OCI-LY3 (cell line): Measurements from ENCODE around the gene PPP1R26.

ENCODE experiments used
- H2AFZ ChIP-seq: fragments of 200-600, 300-600 bp; shearing (Covaris generic); 2 replicates; pipeline ENCODE4 v1.6.0; 2014; ENCODE audit warnings: antibody characterized with exemption, low read depth, low read length
- H3K27ac ChIP-seq: fragments of 200-600, 300-600 bp; sonication (generic); 2 replicates; pipeline ENCODE4 v1.5.1; 2014; ENCODE audit warnings: mild to moderate bottlenecking, low read length, moderate library complexity, mixed read lengths
- H3K27me3 ChIP-seq: fragments of 200-600, 300-600 bp; sonication (generic); 2 replicates; pipeline ENCODE4 v1.6.1; 2014; ENCODE audit warnings: low read depth, low read length, mixed read lengths
- H3K36me3 ChIP-seq: fragments of 200-600, 300-600 bp; sonication (generic); replicated peaks from 2 replicates; pipeline ENCODE3; 2014; ENCODE audit warnings: low read depth, low read length, mixed read lengths
- H3K4me1 ChIP-seq: fragments of 300-600, 200-600 bp; sonication (generic); 2 replicates; pipeline ENCODE4 v1.6.1; 2014; ENCODE audit warnings: low read length, mixed read lengths
- H3K4me2 ChIP-seq: fragments of 200-600, 300-600 bp; sonication (generic); 2 replicates; pipeline ENCODE4 v1.6.1; 2014; ENCODE audit warnings: low read length, mixed read lengths
- H3K4me3 ChIP-seq: fragments of 300-600, 200-600 bp; sonication (generic); 2 replicates; pipeline ENCODE4 v1.5.1; 2014; ENCODE audit warnings: antibody characterized with exemption, mild to moderate bottlenecking, low read length, moderate library complexity
- H3K79me2 ChIP-seq: fragments of 300-600, 200-600 bp; shearing (Covaris generic); 2 replicates; pipeline ENCODE4 v1.6.1; 2014; ENCODE audit warnings: mild to moderate bottlenecking, low read length, mixed read lengths
- H3K9ac ChIP-seq: fragments of 300-600, 200-600 bp; shearing (Covaris generic); 2 replicates; pipeline ENCODE4 v1.6.0; 2014; ENCODE audit warnings: mild to moderate bottlenecking, low read length, moderate library complexity
- H3K9me3 ChIP-seq: fragments of 200-600, 300-600 bp; shearing (Covaris generic); 2 replicates; pipeline ENCODE4 v1.6.1; 2014; ENCODE audit warnings: low read length, mixed read lengths; ENCODE audit not compliant: insufficient read depth
- H4K20me1 ChIP-seq: fragments of 200-600, 300-600 bp; sonication (generic); 2 replicates; pipeline ENCODE4 v1.6.1; 2016; ENCODE audit warnings: low read length, mixed read lengths; ENCODE audit not compliant: insufficient read depth
- EZH2phosphoT487 ChIP-seq: fragments of 200-600 bp; shearing (Covaris generic); IDR thresholded peaks from 2 replicates; pipeline ENCODE4 v1.6.1; 2018; ENCODE audit warnings: antibody characterized with exemption, mixed run types, low read depth
- TF ChIP-seq, protein P1 (sequence below): fragments of 200-600, 300-600 bp; sonication (generic); IDR thresholded peaks from 2 replicates; pipeline ENCODE4 v1.5.1; 2014; ENCODE audit warnings: antibody characterized with exemption, low read length, low read depth

Gene PPP1R26

GRCh38 chr9:135506327-135507103 is 26.9 kb downstream of the PPP1R26 start:
- Histone ChIP-seq H3K4me2 (no peak overlapping the region), H3K79me2 (peaks cover 14% of the 10 kb centered on the region), H2AFZ (no peak overlapping the region), H3K27ac (no peak overlapping the region), H3K36me3 (peaks cover 23% of the 10 kb centered on the region), H3K4me3 (no peak overlapping the region), H3K9me3 (no peaks in the 10 kb centered on the region), H4K20me1 (peaks cover 21% of the 10 kb centered on the region), H3K27me3 (no peaks in the 10 kb centered on the region), H3K4me1 (peaks cover 7% of the 10 kb centered on the region), H3K9ac (no peak overlapping the region)
- TF ChIP-seq EZH2phosphoT487 = no peak
- TF ChIP-seq, protein P1, sequence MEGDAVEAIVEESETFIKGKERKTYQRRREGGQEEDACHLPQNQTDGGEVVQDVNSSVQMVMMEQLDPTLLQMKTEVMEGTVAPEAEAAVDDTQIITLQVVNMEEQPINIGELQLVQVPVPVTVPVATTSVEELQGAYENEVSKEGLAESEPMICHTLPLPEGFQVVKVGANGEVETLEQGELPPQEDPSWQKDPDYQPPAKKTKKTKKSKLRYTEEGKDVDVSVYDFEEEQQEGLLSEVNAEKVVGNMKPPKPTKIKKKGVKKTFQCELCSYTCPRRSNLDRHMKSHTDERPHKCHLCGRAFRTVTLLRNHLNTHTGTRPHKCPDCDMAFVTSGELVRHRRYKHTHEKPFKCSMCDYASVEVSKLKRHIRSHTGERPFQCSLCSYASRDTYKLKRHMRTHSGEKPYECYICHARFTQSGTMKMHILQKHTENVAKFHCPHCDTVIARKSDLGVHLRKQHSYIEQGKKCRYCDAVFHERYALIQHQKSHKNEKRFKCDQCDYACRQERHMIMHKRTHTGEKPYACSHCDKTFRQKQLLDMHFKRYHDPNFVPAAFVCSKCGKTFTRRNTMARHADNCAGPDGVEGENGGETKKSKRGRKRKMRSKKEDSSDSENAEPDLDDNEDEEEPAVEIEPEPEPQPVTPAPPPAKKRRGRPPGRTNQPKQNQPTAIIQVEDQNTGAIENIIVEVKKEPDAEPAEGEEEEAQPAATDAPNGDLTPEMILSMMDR = no peak

DNA sequence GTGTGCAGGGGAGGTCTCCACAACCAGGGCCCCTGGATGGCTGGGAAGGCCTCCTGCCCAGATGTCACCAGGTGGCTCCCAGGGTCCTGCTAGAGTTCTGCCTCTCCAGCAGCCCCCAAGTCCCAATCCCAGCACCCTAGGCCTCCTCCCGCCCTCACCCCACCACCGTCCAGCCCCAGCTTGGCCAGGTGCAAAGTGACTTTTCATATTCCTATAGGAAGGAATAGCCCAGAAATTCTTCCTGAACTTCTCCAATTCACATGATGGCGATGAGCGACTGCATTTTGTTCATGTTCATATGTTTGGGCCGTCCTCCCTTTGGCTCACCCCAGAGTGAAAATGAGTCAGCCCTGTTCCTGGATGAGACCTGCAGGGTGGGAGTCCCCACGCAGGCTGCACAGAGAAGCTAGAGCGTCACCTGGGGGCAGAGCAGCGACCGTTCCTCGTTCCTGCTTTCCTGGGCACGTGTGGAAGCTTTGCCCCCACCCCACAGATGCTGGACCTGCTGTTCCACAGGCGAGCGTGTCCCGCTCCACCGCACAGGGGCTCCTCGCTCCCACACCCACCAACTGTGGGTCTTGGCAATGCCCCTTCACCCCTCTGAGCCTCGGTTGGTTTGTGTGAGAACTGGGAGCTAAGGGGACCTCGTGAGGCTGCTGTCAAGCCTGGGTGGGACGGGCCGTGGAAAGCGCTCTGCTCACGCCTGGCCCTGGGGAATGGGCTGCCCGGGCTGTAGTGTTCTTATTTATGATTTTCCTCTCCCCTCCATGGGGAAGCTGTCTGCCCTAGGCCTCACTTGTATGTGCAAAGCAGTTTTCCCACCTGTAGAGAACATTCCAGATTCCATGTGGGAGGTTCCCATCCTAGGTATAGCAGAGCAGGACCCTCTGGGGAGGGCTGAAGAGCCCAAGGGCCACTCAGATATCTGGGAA is 27.8 kb downstream of the PPP1R26 start:
- H3K4me2 ChIP-seq = no peak overlapping the region
- no peak overlapping the region for H2AFZ ChIP-seq
- peaks cover 13% of the 10 kb centered on the region for H4K20me1 ChIP-seq
- H3K9me3 ChIP-seq = no peaks in the 10 kb centered on the region
- peaks cover 5% of the 10 kb centered on the region for H3K79me2 ChIP-seq
- no peak for TF ChIP-seq EZH2phosphoT487
- TF ChIP-seq, protein P1 = no peak
- H3K36me3 ChIP-seq = peaks cover 18% of the 10 kb centered on the region
- H3K4me1 ChIP-seq = no peaks in the 10 kb centered on the region
- H3K4me3 ChIP-seq = no peak overlapping the region
- no peak overlapping the region for H3K27ac ChIP-seq
- H3K9ac ChIP-seq = no peak overlapping the region
- H3K27me3 ChIP-seq = no peaks in the 10 kb centered on the region

GRCh38 chr9:135508211-135508820 is 28.7 kb downstream of the PPP1R26 start:
- Histone ChIP-seq H2AFZ (no peak overlapping the region), H3K79me2 (no peaks in the 10 kb centered on the region; the same call in 1 of the 2 replicates), H4K20me1 (peaks cover 8% of the 10 kb centered on the region), H3K27ac (no peak overlapping the region), H3K27me3 (no peaks in the 10 kb centered on the region), H3K9ac (no peak overlapping the region), H3K9me3 (no peaks in the 10 kb centered on the region), H3K4me1 (no peaks in the 10 kb centered on the region), H3K4me3 (no peak overlapping the region), H3K4me2 (no peak overlapping the region), H3K36me3 (peaks cover 14% of the 10 kb centered on the region)
- TF ChIP-seq EZH2phosphoT487 = no peak
- TF ChIP-seq, protein P1 = no peak
